ENCODE data around the gene ATP2A2.
"Not testable (repeated sequence)": the region's sequence is repeated elsewhere in the genome, so short reads cannot be mapped to it uniquely, and the experiment has no call there.

The ATP2A2 gene

GRCh38 chr12:110301065-110301806 is 20.2 kb downstream of the ATP2A2 start:
- peak; percentile 35 for DNase-seq (ENCODE audit: low spot score)

GRCh38 chr12:110304061-110304551 is 23.1 kb downstream of the ATP2A2 start:
- no peak for DNase-seq (ENCODE audit: low spot score)

- DNase-seq (ENCODE audit: low spot score) = no peak
Observed at GRCh38 chr12:110307372-110307771, 26.3 kb downstream of the ATP2A2 start.

GRCh38 chr12:110310763-110311162 is 29.7 kb downstream of the ATP2A2 start:
- no peak for DNase-seq (ENCODE audit: low spot score)

- no peak for DNase-seq (ENCODE audit: low spot score)
Observed at GRCh38 chr12:110311903-110312302, 30.9 kb downstream of the ATP2A2 start.

GRCh38 chr12:110312581-110313360 is 31.7 kb downstream of the ATP2A2 start:
- peak; percentile 29 for DNase-seq (ENCODE audit: low spot score)

- DNase-seq (ENCODE audit: low spot score) = peak; percentile 23
Observed at GRCh38 chr12:110314308-110314707, 33.3 kb downstream of the ATP2A2 start.

- peak; percentile 55 for DNase-seq (ENCODE audit: low spot score)
Observed at GRCh38 chr12:110316861-110317260, 35.8 kb downstream of the ATP2A2 start.

- peak; percentile 47 for DNase-seq (ENCODE audit: low spot score)
Observed at GRCh38 chr12:110317911-110318310, 36.9 kb downstream of the ATP2A2 start.

GRCh38 chr12:110320550-110320949 is 39.5 kb downstream of the ATP2A2 start:
- no peak for DNase-seq (ENCODE audit: low spot score)

GRCh38 chr12:110329710-110330109 is 48.7 kb downstream of the ATP2A2 start:
- no peak for DNase-seq (ENCODE audit: low spot score)

- DNase-seq (ENCODE audit: low spot score) = no peak
Observed at GRCh38 chr12:110330124-110330523, 49.1 kb downstream of the ATP2A2 start.

GRCh38 chr12:110330544-110330943 is 49.5 kb downstream of the ATP2A2 start:
- no peak for DNase-seq (ENCODE audit: low spot score)

- DNase-seq (ENCODE audit: low spot score) = no peak
Observed at GRCh38 chr12:110333201-110333600, 52.2 kb downstream of the ATP2A2 start.

- DNase-seq (ENCODE audit: low spot score) = no peak
Observed at GRCh38 chr12:110335481-110336045, 54.5 kb downstream of the ATP2A2 start.

- DNase-seq (ENCODE audit: low spot score) = no peak
Observed at GRCh38 chr12:110337912-110338710, 57.1 kb downstream of the ATP2A2 start.

- no peak for DNase-seq (ENCODE audit: low spot score)
Observed at GRCh38 chr12:110338754-110339153, 57.7 kb downstream of the ATP2A2 start.

GRCh38 chr12:110339184-110339952 is 58.3 kb downstream of the ATP2A2 start:
- no peak for DNase-seq (ENCODE audit: low spot score)

GRCh38 chr12:110340261-110340660 is 59.2 kb downstream of the ATP2A2 start:
- not testable (repeated sequence) for DNase-seq (ENCODE audit: low spot score)

GRCh38 chr12:110340706-110341105 is 59.7 kb downstream of the ATP2A2 start:
- DNase-seq (ENCODE audit: low spot score) = no peak

GRCh38 chr12:110342157-110342556 is 61.1 kb downstream of the ATP2A2 start:
- no peak for DNase-seq (ENCODE audit: low spot score)
